ENCODE measurements around the gene OR2Y1.
"Not testable (repeated sequence)": the region's sequence is repeated elsewhere in the genome, so short reads cannot be mapped to it uniquely, and the experiment has no call there.

Gene OR2Y1

DNA sequence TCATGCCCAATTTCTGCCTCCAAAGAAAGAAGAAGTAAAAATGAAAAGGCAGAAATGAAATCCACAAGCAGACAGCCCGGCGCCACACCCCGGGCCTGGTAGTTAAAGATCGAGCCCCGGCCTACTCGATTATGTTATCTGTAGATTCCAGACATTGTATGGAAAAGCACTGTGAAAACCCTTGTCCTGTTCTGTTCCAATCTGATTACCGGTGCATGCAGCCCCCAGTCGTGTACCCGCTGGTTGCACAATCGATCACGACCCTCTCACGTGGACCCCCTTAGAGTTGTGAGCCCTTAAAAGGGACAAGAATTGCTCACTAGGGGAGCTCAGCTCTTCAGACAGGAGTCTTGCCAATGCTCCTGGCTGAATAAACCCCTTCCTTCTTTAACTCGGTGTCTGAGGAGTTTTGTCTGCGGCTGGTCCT is 42.1 kb upstream of the OR2Y1 start:
- H3K4me1 ChIP-seq (ENCODE audit: control insufficient read depth, insufficient read depth, low read length) = peaks cover 24% of the 10 kb centered on the region
- H3K9ac ChIP-seq (ENCODE audit: low read length in 2 of 2) = not testable (repeated sequence)

DNA sequence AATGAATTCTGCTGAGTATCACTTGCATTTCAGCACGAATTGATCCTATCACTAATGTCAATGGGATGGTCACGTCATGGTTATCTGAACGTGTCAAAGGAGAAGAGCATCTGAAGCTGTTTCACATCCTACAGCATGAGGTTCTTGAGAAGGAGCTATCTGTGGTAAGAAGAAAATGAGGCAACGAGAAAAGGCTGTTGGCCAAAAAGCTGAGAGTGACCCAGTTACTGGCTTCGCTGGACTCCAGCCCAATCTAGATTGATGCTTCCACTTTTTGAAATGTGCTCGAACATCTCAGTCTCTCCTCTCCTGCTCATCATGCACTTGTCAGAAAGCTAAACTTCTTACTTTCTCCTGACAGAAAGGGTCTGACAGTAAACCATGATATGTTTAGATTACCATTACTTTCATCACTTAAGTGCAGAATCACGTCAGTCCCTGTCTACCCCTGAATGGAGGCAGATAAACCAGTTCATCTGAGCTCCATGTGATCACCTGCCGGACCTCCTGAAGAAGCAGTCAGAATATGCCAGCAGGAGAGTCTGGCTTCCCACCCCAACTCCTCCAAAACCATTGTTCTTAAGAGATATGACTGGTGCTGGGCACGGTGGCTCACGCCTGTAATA is 40.2 kb upstream of the OR2Y1 start:
- Histone ChIP-seq H3K9me3 (ENCODE audit: control insufficient read depth in 2 of 2, low read length in 2 of 2) (no peaks in the 10 kb centered on the region), H3K9ac (ENCODE audit: low read length in 2 of 2) (no peak overlapping the region), H3K4me1 (ENCODE audit: control insufficient read depth, insufficient read depth, low read length) (peaks cover 6% of the 10 kb centered on the region), H3K27ac (ENCODE audit: low read length) (no peak overlapping the region), H3K27me3 (ENCODE audit: control insufficient read depth in 1 of 2, insufficient read depth in 2 of 2, low read length in 2 of 2) (peaks cover 0 to 2% of the 10 kb centered on the region in 2 donors), H3K36me3 (ENCODE audit: control insufficient read depth in 2 of 2, insufficient read depth in 2 of 2, low read length in 2 of 2) (no peaks in the 10 kb centered on the region), H3K4me3 (ENCODE audit: low read length in 2 of 2) (no peak overlapping the region)

More for the DNA sequence above, 42.1 kb upstream of the OR2Y1 start:
- H3K27ac ChIP-seq (ENCODE audit: low read length); H3K9me3 ChIP-seq (ENCODE audit: control insufficient read depth in 2 of 2, low read length in 2 of 2); H3K36me3 ChIP-seq (ENCODE audit: control insufficient read depth in 2 of 2, insufficient read depth in 2 of 2, low read length in 2 of 2); H3K4me3 ChIP-seq (ENCODE audit: low read length in 2 of 2); H3K27me3 ChIP-seq (ENCODE audit: control insufficient read depth in 1 of 2, insufficient read depth in 2 of 2, low read length in 2 of 2): not testable (repeated sequence)

DNA sequence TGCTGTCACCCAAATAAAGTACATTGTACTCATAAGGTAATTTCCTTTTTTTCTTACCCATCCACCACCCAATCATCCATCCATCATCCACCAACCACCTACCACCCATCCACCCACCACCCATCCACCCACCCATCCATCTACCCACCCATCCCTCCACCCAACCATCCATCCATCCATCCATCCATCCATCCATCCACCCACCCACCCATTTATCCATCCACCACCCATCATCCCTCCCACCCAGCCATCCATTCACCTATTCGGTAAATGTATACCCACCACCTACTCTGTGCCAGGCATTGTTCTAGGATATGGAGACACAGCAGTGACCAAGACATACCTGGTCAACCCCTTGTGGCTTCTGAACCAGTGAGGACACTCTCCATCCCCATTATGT is 37.6 kb upstream of the OR2Y1 start:
- H3K36me3 ChIP-seq (ENCODE audit: control insufficient read depth in 2 of 2, insufficient read depth in 2 of 2, low read length in 2 of 2) = no peaks in the 10 kb centered on the region
- H3K9ac ChIP-seq (ENCODE audit: low read length in 2 of 2) = no peak overlapping the region
- no peak overlapping the region for H3K4me3 ChIP-seq (ENCODE audit: low read length in 2 of 2)
- H3K27ac ChIP-seq (ENCODE audit: low read length) = no peak overlapping the region
- no peaks in the 10 kb centered on the region for H3K9me3 ChIP-seq (ENCODE audit: control insufficient read depth in 2 of 2, low read length in 2 of 2)
- H3K27me3 ChIP-seq (ENCODE audit: control insufficient read depth in 1 of 2, insufficient read depth in 2 of 2, low read length in 2 of 2) = peaks cover 0 to 2% of the 10 kb centered on the region in 2 donors
- no peaks in the 10 kb centered on the region for H3K4me1 ChIP-seq (ENCODE audit: control insufficient read depth, insufficient read depth, low read length)

DNA sequence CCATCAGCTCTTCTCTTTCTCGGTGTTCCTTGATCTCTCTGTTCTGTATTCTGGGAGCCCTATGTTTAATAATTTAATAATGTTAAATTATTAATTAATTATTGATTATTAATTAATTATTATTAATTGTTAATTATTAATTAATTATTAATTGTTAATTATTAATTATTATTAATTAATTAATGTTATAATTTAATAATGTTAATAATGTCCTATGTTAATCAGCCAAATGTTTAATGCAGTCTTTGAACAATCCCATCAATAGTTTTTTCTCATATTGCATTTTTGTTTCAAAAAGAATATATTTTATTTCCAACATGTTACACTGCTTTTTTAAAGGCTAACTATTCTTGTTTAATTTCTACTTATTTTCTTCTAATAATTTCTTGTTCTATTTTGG is 36.5 kb upstream of the OR2Y1 start:
- Histone ChIP-seq H3K36me3 (ENCODE audit: control insufficient read depth in 2 of 2, insufficient read depth in 2 of 2, low read length in 2 of 2) (no peaks in the 10 kb centered on the region), H3K9ac (ENCODE audit: low read length in 2 of 2) (no peak overlapping the region), H3K27ac (ENCODE audit: low read length) (no peak overlapping the region), H3K4me3 (ENCODE audit: low read length in 2 of 2) (no peak overlapping the region), H3K27me3 (ENCODE audit: control insufficient read depth in 1 of 2, insufficient read depth in 2 of 2, low read length in 2 of 2) (peaks cover 0 to 2% of the 10 kb centered on the region in 2 donors), H3K4me1 (ENCODE audit: control insufficient read depth, insufficient read depth, low read length) (no peaks in the 10 kb centered on the region), H3K9me3 (ENCODE audit: control insufficient read depth in 2 of 2, low read length in 2 of 2) (peaks cover 0 to 3% of the 10 kb centered on the region in 2 donors)

DNA sequence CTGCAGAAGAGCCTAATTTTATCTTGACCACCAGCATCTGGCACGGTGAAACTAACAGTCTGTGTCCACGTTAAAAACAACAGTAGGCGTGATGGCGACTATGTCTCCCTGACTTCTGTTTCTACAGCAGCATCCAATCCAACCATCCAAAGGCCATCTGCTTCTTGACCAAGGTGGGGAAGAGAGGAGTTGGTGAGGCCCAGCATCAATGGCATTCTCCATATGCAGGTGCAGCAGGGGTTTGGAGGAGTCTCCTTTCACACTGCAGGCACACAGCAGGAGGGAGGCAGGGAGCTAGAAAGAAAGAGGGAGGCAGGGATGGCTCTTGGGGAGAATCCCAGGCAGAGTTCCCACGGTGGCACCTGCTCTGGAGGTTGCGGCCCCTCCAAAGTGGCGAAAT is 35.8 kb upstream of the OR2Y1 start:
- Histone ChIP-seq H3K36me3 (ENCODE audit: control insufficient read depth in 2 of 2, insufficient read depth in 2 of 2, low read length in 2 of 2) (no peaks in the 10 kb centered on the region), H3K4me1 (ENCODE audit: control insufficient read depth, insufficient read depth, low read length) (no peaks in the 10 kb centered on the region), H3K27me3 (ENCODE audit: control insufficient read depth in 1 of 2, insufficient read depth in 2 of 2, low read length in 2 of 2) (peaks cover 0 to 2% of the 10 kb centered on the region in 2 donors), H3K9me3 (ENCODE audit: control insufficient read depth in 2 of 2, low read length in 2 of 2) (peaks cover 0 to 3% of the 10 kb centered on the region in 2 donors), H3K9ac (ENCODE audit: low read length in 2 of 2) (no peak overlapping the region), H3K27ac (ENCODE audit: low read length) (no peak overlapping the region), H3K4me3 (ENCODE audit: low read length in 2 of 2) (no peak overlapping the region)

DNA sequence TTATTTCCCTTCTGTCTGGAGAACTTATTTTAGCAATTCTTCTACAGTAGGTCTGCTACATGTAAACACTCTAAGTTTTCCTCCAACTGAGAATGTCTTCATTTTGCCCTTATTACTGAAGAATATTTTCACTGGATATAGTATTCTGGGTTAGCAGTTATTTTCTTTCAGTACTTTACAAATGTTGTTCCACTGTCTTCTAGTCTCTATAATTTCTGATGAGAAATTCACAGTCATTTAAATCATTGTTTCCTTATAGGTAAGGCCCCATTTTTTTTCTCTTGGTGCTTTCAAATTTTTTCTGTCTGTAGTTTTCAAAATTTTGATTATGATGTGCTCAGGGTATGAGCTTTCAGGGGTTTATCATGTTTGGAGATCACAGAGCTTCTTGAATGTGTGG is 32.0 kb upstream of the OR2Y1 start:
- Histone ChIP-seq H3K9me3 (ENCODE audit: control insufficient read depth in 2 of 2, low read length in 2 of 2) (peaks cover 3% of the 10 kb centered on the region in 2 donors), H3K4me3 (ENCODE audit: low read length in 2 of 2) (no peak overlapping the region), H3K27ac (ENCODE audit: low read length) (no peak overlapping the region), H3K4me1 (ENCODE audit: control insufficient read depth, insufficient read depth, low read length) (no peaks in the 10 kb centered on the region), H3K36me3 (ENCODE audit: control insufficient read depth in 2 of 2, insufficient read depth in 2 of 2, low read length in 2 of 2) (no peaks in the 10 kb centered on the region), H3K9ac (ENCODE audit: low read length in 2 of 2) (no peak overlapping the region), H3K27me3 (ENCODE audit: control insufficient read depth in 1 of 2, insufficient read depth in 2 of 2, low read length in 2 of 2) (peaks cover 0 to 2% of the 10 kb centered on the region in 2 donors)

DNA sequence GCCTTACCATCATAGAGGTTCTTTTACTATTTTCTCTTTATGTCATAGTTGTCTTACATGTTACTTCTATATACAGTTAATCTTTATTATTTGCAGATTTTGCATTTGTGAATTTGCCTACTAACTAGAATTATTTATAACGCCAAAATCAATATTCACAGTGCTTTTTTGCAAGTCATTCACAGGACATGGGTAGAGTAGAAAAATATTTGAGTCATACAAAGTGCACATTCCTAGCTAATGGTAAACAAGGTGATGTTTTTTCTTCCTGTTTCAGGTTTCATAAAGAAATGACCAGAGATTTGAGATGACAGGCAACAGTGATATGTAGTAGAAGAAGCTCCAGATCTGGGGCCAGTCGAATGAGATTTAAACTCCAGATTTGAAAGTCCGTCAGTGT is 30.0 kb upstream of the OR2Y1 start:
- no peaks in the 10 kb centered on the region for H3K4me1 ChIP-seq (ENCODE audit: control insufficient read depth, insufficient read depth, low read length)
- H3K27ac ChIP-seq (ENCODE audit: low read length) = no peak overlapping the region
- no peaks in the 10 kb centered on the region for H3K36me3 ChIP-seq (ENCODE audit: control insufficient read depth in 2 of 2, insufficient read depth in 2 of 2, low read length in 2 of 2)

DNA sequence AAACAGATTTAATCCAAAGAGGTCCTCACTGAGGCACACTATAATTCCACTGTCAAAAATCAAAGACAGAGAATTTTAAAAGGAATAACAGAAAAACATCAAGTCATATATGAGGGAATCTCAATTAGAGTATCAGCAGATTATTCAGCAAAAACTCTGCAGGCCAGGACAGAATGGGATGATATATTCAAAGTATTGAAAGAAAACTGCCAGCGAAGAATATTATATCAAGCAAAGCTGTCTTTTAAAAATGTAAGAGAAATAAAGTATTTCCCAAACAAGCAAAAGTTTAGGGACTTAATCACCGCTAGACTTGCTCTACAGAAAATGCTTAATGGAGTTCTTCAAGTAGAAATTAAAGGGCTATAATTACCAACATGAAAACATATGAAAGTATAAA is 15.7 kb upstream of the OR2Y1 start:
- H3K4me3 ChIP-seq (ENCODE audit: low read length in 2 of 2) = no peak overlapping the region
- no peak overlapping the region for H3K9ac ChIP-seq (ENCODE audit: low read length in 2 of 2)
- peaks cover 0 to 2% of the 10 kb centered on the region in 2 donors for H3K27me3 ChIP-seq (ENCODE audit: control insufficient read depth in 1 of 2, insufficient read depth in 2 of 2, low read length in 2 of 2)
- no peaks in the 10 kb centered on the region for H3K4me1 ChIP-seq (ENCODE audit: control insufficient read depth, insufficient read depth, low read length)
- H3K27ac ChIP-seq (ENCODE audit: low read length) = no peak overlapping the region
- H3K36me3 ChIP-seq (ENCODE audit: control insufficient read depth in 2 of 2, insufficient read depth in 2 of 2, low read length in 2 of 2) = no peaks in the 10 kb centered on the region
- peaks cover 8 to 13% of the 10 kb centered on the region in 2 donors for H3K9me3 ChIP-seq (ENCODE audit: control insufficient read depth in 2 of 2, low read length in 2 of 2)

More for the DNA sequence above, 30.0 kb upstream of the OR2Y1 start:
- Histone ChIP-seq H3K4me3 (ENCODE audit: low read length in 2 of 2) (no peak overlapping the region), H3K27me3 (ENCODE audit: control insufficient read depth in 1 of 2, insufficient read depth in 2 of 2, low read length in 2 of 2) (no peaks in the 10 kb centered on the region), H3K9ac (ENCODE audit: low read length in 2 of 2) (no peak overlapping the region), H3K9me3 (ENCODE audit: control insufficient read depth in 2 of 2, low read length in 2 of 2) (peaks cover 3% of the 10 kb centered on the region in 2 donors)

DNA sequence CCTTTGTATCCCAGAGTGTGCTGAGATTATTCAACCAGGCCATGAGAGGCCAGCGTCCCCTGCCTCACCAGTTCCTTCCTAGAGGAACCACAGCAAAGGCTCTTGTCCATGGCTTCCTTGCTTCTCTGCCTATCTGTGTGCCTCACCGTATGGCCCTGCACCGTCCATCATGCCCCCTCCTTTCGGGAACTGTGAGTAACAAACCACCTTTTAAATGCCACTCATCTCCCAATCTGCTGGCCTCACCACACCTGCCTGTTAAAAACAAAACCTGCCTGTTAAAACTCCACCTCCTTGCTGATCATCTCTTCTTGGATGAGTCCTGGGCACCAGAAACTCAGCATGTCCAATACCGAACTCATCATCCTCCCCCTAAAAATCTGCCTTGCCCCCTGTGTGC is 4.4 kb upstream of the OR2Y1 start:
- Histone ChIP-seq H3K9me3 (ENCODE audit: control insufficient read depth in 2 of 2, low read length in 2 of 2) (peaks cover 0 to 2% of the 10 kb centered on the region in 2 donors), H3K4me3 (ENCODE audit: low read length in 2 of 2) (no peak overlapping the region), H3K4me1 (ENCODE audit: control insufficient read depth, insufficient read depth, low read length) (no peaks in the 10 kb centered on the region)

DNA sequence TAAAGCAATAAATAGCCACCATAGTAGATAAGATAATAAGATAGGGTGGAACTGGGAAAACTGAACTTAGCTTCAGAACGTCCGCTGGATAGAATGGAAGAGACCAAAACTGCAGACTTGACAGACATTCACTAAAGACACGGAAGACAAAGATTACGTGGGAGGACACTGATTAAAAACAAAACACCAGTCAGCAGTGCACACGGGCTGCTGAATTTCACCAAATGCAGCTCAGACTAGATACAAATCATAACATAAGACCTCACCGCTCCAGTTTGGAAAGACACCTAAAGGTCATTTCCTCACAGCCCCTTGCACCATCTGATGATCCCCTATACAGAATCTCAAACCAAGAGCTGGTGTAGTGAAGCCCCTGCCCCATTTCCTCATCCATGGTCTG is 2.9 kb upstream of the OR2Y1 start:
- peaks cover 3 to 11% of the 10 kb centered on the region in 2 donors for H3K27me3 ChIP-seq (ENCODE audit: control insufficient read depth in 1 of 2, insufficient read depth in 2 of 2, low read length in 2 of 2)
- H3K4me3 ChIP-seq (ENCODE audit: low read length in 2 of 2) = no peak overlapping the region

More for the DNA sequence above, 4.4 kb upstream of the OR2Y1 start:
- H3K27ac ChIP-seq (ENCODE audit: low read length) = no peak overlapping the region
- no peak overlapping the region for H3K9ac ChIP-seq (ENCODE audit: low read length in 2 of 2)
- H3K36me3 ChIP-seq (ENCODE audit: control insufficient read depth in 2 of 2, insufficient read depth in 2 of 2, low read length in 2 of 2) = no peaks in the 10 kb centered on the region
- peaks cover 3 to 11% of the 10 kb centered on the region in 2 donors for H3K27me3 ChIP-seq (ENCODE audit: control insufficient read depth in 1 of 2, insufficient read depth in 2 of 2, low read length in 2 of 2)

DNA sequence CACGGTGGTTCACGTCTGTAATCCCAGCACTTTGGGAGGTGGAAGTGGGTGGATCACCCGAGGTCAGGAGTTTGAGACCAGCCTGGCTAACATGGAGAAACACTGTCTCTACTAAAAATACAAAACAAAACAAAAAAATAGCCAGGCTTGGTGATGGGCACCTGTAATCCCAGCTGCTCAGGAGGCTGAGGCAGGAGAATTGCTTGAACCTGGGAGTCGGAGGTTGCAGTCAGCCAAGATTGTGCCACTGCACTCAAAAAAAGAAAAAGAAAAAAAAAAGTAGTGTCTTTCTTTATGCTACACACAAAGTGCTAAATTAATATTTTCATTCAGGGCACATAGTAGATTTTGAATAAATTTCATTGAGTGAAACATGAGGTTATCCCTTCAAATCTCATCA is 1.1 kb upstream of the OR2Y1 start:
- not testable (repeated sequence) for H3K9me3 ChIP-seq (ENCODE audit: control insufficient read depth in 2 of 2, low read length in 2 of 2); H3K4me1 ChIP-seq (ENCODE audit: control insufficient read depth, insufficient read depth, low read length); H3K9ac ChIP-seq (ENCODE audit: low read length in 2 of 2); H3K27ac ChIP-seq (ENCODE audit: low read length); H3K36me3 ChIP-seq (ENCODE audit: control insufficient read depth in 2 of 2, insufficient read depth in 2 of 2, low read length in 2 of 2); H3K4me3 ChIP-seq (ENCODE audit: low read length in 2 of 2)
- H3K27me3 ChIP-seq (ENCODE audit: control insufficient read depth in 1 of 2, insufficient read depth in 2 of 2, low read length in 2 of 2) = peaks cover 3 to 14% of the 10 kb centered on the region in 2 donors

More for the DNA sequence above, 2.9 kb upstream of the OR2Y1 start:
- Histone ChIP-seq H3K36me3 (ENCODE audit: control insufficient read depth in 2 of 2, insufficient read depth in 2 of 2, low read length in 2 of 2) (no peaks in the 10 kb centered on the region), H3K9ac (ENCODE audit: low read length in 2 of 2) (no peak overlapping the region), H3K27ac (ENCODE audit: low read length) (no peak overlapping the region), H3K4me1 (ENCODE audit: control insufficient read depth, insufficient read depth, low read length) (no peaks in the 10 kb centered on the region), H3K9me3 (ENCODE audit: control insufficient read depth in 2 of 2, low read length in 2 of 2) (peaks cover 0 to 2% of the 10 kb centered on the region in 2 donors)
